Activated CD4-positive, alpha-beta T cell treated with anti-CD3 and anti-CD28 coated beads, Interleukin-2, amount 10 ng/mL, durations not matched to agents 7 days and 5 days (primary cell): ENCODE data around the gene SIVA1. TPM values are rescaled to one million over a fixed set of nuclear protein-coding genes. Genes with fewer than 3 reads are reported as not detected.

Source experiments
- CTCF ChIA-PET: fragments of 350-600 bp; sonication (Branson Sonifier 250); formaldehyde crosslinking; loops from one replicate; lab custom pipeline; 2021; ENCODE audit warnings: antibody characterized with exemption; lab: Charles Lee
- POLR2A ChIA-PET: fragments of 350-600 bp; sonication (Branson Sonifier 250); formaldehyde crosslinking; loops from one replicate; lab custom pipeline; 2021; ENCODE audit warnings: antibody characterized with exemption; lab: Charles Lee
- DNase-seq: peaks from one replicate; pipeline ENCODE4 v3.0.0-alpha.2; 2020
- H3K27ac Mint-ChIP-seq: one replicate; pipeline ENCODE4 v1.8.0; 2021; ENCODE audit warnings: mild to moderate bottlenecking, moderate library complexity, mixed read lengths
- H3K27me3 Mint-ChIP-seq: one replicate; pipeline ENCODE4 v1.8.0; 2021; ENCODE audit warnings: mixed read lengths
- H3K36me3 Mint-ChIP-seq: one replicate; pipeline ENCODE4 v1.8.0; 2021; ENCODE audit warnings: low read depth, mixed read lengths
- H3K4me1 Mint-ChIP-seq: one replicate; pipeline ENCODE4 v1.8.0; 2021; ENCODE audit warnings: mixed read lengths
- H3K4me3 Mint-ChIP-seq: one replicate; pipeline ENCODE4 v1.8.0; 2021; ENCODE audit warnings: mild to moderate bottlenecking, moderate library complexity, mixed read lengths
- H3K9me3 Mint-ChIP-seq: one replicate; pipeline ENCODE4 v1.8.0; 2021; ENCODE audit warnings: mixed read lengths
- total RNA-seq, 2 experiments: library from RNA; stranded (reverse); gene quantifications; one replicate each; pipeline ENCODE4 v1.2.3, GENCODE V29; 2021

SIVA1 gene, protein sequence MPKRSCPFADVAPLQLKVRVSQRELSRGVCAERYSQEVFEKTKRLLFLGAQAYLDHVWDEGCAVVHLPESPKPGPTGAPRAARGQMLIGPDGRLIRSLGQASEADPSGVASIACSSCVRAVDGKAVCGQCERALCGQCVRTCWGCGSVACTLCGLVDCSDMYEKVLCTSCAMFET
- total RNA-seq = 100 to 1,000 TPM in 1 of 2 experiments, 10 to 100 TPM in 1; 84.7 to 135 TPM

DNA sequence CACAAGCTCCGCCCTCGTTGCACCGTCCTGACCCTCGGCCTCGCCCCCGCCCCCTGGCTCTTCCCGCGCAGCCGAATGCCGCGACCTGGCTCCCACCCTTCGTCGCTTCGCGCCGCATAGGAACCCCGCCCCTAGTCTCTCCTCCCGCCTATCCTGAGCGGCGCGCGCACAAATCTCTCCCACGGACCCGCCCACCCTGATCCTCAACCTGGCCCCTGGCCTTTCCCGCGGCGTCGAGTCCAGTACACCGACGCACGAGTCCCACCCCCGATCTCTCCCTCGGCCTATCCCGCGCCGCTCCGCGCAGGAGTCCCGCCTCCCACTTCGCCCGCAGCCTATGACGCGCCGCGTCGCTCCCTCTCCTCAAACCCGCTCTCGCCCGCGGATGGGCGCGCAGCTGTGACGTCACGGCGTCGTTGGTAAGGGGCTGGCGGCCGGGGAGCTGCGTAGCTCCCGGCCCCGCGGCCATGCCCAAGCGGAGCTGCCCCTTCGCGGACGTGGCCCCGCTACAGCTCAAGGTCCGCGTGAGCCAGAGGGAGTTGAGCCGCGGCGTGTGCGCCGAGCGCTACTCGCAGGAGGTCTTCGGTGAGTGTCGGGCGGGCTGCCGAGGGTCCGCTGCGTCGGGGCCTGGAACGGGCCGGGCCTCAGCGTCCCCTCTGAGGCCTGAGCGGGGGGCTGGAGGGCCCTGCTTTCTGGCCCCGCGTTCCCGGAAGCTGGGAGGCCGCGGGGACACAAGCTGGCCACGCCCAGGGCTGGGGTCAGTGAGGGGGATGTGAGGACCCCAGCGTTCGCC, at the start of gene SIVA1:
Gene SIVA1, plus strand, starts transcription at position 413 of the 793 bp plus-strand sequence. Its CDS starts 55 bp downstream, at position 468.
- peak; percentile 100 for DNase-seq
- no peaks in the 10 kb centered on the region for H3K9me3 Mint-ChIP-seq
- H3K27ac Mint-ChIP-seq = peak within 1 kb of the TSS; percentile 95
- peaks cover 54% of the 10 kb centered on the region for H3K4me1 Mint-ChIP-seq
- H3K36me3 Mint-ChIP-seq = peaks cover 31% of the 10 kb centered on the region
- CTCF ChIA-PET = interaction anchor here (0.5 to 4.0 kb wide), 15 partner anchors 11 to 1556 kb away, joined by 3 to 15 read pairs (median 6); partner anchors contain the start of gene ZBTB42
- no peaks in the 10 kb centered on the region for H3K27me3 Mint-ChIP-seq
- POLR2A ChIA-PET = interaction anchor here (1.0 to 1.1 kb wide), 2 partner anchors 73 to 268 kb away, joined by 3 read pairs; partner anchors contain the start of gene CDCA4
- peak within 1 kb of the TSS; percentile 85 for H3K4me3 Mint-ChIP-seq

- H3K4me1 Mint-ChIP-seq = peaks cover 3% of the 10 kb centered on the region
- no peak for DNase-seq
- no peak overlapping the region for H3K27ac Mint-ChIP-seq
- CTCF ChIA-PET = interaction anchor here (2.3 kb wide), 1 partner anchor 19 kb away, joined by 6 read pairs; no protein-coding TSS in a partner anchor
- no peaks in the 10 kb centered on the region for H3K9me3 Mint-ChIP-seq
- H3K27me3 Mint-ChIP-seq = no peaks in the 10 kb centered on the region
- POLR2A ChIA-PET = no interaction called here
- no peak overlapping the region for H3K4me3 Mint-ChIP-seq
- H3K36me3 Mint-ChIP-seq = peaks cover 10% of the 10 kb centered on the region
These were observed 49.7 kb upstream of the SIVA1 start for GRCh38 chr14:104703269-104703668.

DNA sequence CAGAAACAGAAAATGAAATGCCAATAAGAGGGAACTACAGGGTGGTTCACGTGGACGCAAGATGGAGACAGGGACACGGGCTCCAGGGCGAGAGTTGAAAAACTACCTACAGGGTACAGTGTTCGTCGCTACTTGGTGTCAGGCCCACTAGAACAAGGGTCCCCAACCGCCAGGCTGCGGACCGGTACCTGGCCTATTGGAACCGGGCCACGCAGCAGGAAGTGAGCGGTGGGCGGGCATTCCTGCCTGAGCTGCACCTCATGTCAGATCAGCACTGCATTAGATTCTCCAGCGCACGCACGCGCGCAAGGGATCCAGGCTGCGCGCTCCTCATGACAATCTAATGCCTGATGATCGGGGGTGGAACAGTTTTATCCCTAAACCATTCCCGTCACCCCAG, 48.7 kb upstream of the SIVA1 start:
- Mint-ChIP-seq H3K4me1 (peaks cover 3% of the 10 kb centered on the region), H3K4me3 (no peak overlapping the region), H3K36me3 (peaks cover 10% of the 10 kb centered on the region), H3K27me3 (no peaks in the 10 kb centered on the region), H3K9me3 (no peaks in the 10 kb centered on the region), H3K27ac (no peak overlapping the region)
- DNase-seq = no peak
- POLR2A ChIA-PET = no interaction called here
- CTCF ChIA-PET = interaction anchor here (2.3 kb wide), 1 partner anchor 20 kb away, joined by 6 read pairs; no protein-coding TSS in a partner anchor

- ChIA-PET CTCF (interaction anchor here (1.4 to 1.6 kb wide), 2 partner anchors 16 to 50 kb away, joined by 3 to 4 read pairs; no protein-coding TSS in a partner anchor), POLR2A (no interaction called here)
- H3K36me3 Mint-ChIP-seq = peaks cover 14% of the 10 kb centered on the region
- H3K9me3 Mint-ChIP-seq = no peaks in the 10 kb centered on the region
- H3K4me1 Mint-ChIP-seq = peaks cover 3% of the 10 kb centered on the region
- no peak overlapping the region for H3K4me3 Mint-ChIP-seq
- DNase-seq = no peak
- no peak overlapping the region for H3K27ac Mint-ChIP-seq
- H3K27me3 Mint-ChIP-seq = no peaks in the 10 kb centered on the region
These were observed 47.5 kb upstream of the SIVA1 start for GRCh38 chr14:104705340-104706047.

DNA sequence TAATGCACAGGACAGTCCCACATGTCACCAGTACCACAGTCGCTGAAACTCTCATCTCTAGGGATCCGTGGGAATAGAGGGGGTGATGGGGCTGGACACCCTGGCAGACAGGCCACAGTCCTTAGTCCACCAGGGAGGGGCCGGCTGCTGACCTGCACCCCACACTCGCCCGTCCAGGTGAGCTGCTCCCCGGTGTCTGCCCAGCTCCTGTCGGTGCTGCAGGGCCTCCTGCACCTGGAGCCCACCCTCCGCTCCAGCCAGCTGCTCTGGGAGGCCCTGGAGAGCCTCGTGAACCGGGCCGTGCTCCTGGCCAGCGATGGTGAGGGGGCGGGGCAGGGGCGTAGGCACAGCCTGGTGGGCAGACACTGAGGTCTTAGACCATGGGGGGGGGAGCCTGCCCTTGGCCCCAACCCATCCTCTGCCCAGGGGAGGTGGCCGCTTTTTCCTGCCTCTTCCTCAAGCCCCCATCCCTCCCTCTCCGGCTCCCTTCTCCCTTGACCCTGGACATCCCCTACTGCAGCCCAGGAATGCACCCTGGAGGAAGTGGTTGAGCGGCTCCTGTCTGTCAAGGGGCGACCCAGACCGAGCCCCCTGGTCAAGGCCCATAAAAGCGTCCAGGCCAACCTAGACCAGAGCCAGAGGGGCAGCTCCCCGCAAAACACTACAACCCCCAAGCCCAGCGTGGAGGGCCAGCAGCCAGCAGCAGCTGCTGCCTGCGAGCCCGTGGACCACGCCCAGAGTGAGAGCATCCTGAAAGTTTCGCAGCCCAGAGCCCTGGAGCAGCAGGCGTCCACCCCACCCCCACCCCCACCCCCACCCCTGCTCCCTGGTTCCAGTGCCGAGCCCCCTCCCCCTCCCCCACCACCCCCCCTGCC, 46.0 kb upstream of the SIVA1 start:
- Mint-ChIP-seq H3K27me3 (no peaks in the 10 kb centered on the region), H3K4me3 (no peak overlapping the region), H3K36me3 (peaks cover 12% of the 10 kb centered on the region), H3K4me1 (peaks cover 3% of the 10 kb centered on the region), H3K27ac (no peak overlapping the region), H3K9me3 (no peaks in the 10 kb centered on the region)
- POLR2A ChIA-PET = no interaction called here
- CTCF ChIA-PET = interaction anchor here (1.4 to 1.6 kb wide), 2 partner anchors 15 to 52 kb away, joined by 3 to 4 read pairs; no protein-coding TSS in a partner anchor
- DNase-seq = no peak

DNA sequence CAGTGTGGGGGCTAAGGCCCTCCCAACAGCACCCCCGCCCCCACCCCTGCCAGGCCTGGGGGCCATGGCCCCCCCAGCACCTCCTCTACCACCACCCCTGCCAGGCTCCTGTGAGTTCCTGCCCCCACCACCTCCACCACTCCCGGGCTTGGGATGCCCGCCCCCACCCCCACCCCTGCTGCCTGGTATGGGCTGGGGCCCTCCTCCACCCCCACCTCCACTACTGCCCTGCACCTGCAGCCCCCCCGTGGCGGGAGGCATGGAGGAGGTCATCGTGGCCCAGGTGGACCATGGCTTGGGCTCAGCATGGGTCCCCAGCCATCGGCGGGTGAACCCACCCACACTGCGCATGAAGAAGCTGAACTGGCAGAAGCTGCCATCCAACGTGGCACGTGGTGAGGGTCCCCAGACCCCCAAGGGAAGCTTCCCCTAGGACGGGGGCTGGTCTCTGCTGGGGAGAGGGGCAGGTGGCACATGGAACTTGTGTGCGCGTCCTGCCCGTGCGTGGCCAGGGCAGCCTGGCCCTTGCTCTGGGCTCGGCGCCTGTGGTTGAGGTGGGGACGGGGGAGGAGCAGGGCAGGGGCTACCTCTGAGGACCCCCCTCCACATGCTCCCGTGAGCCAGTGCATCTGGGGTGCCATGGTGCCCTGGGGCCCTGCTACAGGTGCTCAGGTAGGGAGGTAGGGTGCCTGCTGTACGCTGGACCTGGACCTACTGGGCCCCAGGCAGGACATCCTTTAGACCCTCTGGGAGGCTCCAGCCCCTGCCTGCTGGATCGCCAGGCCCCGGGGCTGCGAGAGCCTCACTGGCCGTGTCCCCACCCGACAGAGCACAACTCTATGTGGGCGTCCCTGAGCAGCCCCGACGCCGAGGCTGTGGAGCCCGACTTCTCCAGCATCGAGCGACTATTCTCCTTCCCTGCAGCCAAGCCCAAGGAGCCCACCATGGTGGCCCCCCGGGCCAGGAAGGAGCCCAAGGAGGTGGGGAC, 45.0 kb upstream of the SIVA1 start:
- Mint-ChIP-seq H3K27me3 (no peaks in the 10 kb centered on the region), H3K36me3 (peaks cover 12% of the 10 kb centered on the region), H3K9me3 (no peaks in the 10 kb centered on the region), H3K4me1 (peaks cover 3% of the 10 kb centered on the region), H3K4me3 (no peak overlapping the region), H3K27ac (no peak overlapping the region)
- ChIA-PET POLR2A (no interaction called here), CTCF (interaction anchor here (1.3 kb wide), 1 partner anchor 14 kb away, joined by 5 read pairs; no protein-coding TSS in a partner anchor)
- no peak for DNase-seq

DNA sequence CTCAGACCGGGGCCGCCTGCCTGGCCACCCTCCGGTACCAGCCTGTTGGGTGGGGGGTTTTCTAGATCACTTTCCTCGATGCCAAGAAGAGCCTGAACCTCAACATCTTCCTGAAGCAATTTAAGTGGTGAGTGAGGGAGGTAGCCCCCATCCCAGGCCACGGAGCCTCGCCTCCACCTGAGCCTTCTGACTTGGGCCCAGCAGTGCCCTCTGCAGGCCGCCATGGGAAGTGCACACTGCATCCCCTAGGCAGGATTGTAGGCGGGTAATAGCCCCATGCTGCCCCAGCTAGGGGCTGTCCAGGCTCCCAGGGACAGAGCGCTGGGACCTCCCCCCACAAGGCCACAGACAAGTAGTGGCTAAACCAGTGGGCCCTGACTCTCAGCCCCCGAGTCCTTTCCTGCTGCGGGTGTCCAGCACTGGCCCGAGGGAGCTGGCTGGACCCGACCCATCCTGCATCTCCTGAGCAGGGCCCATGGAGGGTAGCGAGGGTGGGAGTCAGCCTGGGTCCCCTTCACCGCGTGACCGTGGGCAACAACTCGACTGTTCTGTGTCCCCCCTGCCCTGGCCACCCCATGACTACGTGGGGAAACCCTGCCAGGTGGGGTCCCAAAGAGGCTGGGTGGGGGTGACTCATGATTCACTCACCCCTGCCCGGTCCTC, 44.2 kb upstream of the SIVA1 start:
- peaks cover 12% of the 10 kb centered on the region for H3K36me3 Mint-ChIP-seq
- H3K27me3 Mint-ChIP-seq = no peaks in the 10 kb centered on the region
- H3K27ac Mint-ChIP-seq = no peak overlapping the region
- H3K9me3 Mint-ChIP-seq = no peaks in the 10 kb centered on the region
- CTCF ChIA-PET = interaction anchor here (0.6 to 1.3 kb wide), 5 partner anchors 12 to 125 kb away, joined by 3 to 6 read pairs (median 4); no protein-coding TSS in a partner anchor
- DNase-seq = peak; percentile 75
- H3K4me3 Mint-ChIP-seq = no peak overlapping the region
- POLR2A ChIA-PET = no interaction called here
- peaks cover 3% of the 10 kb centered on the region for H3K4me1 Mint-ChIP-seq

GRCh38 chr14:104709387-104710039, 43.4 kb upstream of the SIVA1 start:
- Mint-ChIP-seq H3K27me3 (no peaks in the 10 kb centered on the region), H3K4me1 (peaks cover 3% of the 10 kb centered on the region), H3K36me3 (peaks cover 6% of the 10 kb centered on the region), H3K27ac (no peak overlapping the region), H3K9me3 (no peaks in the 10 kb centered on the region), H3K4me3 (no peak overlapping the region)
- ChIA-PET POLR2A (no interaction called here), CTCF (interaction anchor here (0.6 to 1.3 kb wide), 5 partner anchors 12 to 125 kb away, joined by 3 to 6 read pairs (median 4); no protein-coding TSS in a partner anchor)
- no peak for DNase-seq

DNA sequence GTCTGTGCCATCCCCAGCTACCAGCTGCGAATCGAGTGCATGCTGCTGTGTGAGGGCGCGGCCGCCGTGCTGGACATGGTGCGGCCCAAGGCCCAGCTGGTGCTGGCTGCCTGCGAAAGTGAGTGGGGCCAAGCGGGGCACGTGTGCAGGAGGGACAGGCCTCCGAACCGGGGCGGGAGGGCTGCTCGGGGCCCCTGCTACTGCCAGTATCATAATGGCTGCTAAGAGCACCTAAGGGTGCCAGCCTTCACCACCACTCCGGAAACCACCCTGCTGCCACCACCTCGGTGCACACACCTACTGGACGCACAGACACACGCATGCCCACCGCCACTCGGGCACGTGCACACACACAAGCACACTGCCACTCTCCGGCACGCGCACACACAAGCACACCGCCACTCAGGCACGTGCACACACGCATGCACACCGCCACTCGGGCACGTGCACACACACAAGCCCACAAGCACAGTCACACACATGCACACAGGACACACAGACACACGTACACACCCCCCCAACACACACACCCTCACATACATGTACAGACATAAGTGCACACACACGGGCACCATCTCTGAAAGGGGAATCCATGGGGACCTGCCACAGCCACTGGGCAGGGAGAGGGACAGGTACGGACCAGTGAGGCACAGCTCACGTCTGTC, 42.7 kb upstream of the SIVA1 start:
- Mint-ChIP-seq H3K4me3 (no peak overlapping the region), H3K4me1 (peaks cover 3% of the 10 kb centered on the region), H3K27me3 (no peaks in the 10 kb centered on the region), H3K36me3 (peaks cover 6% of the 10 kb centered on the region), H3K9me3 (no peaks in the 10 kb centered on the region), H3K27ac (no peak overlapping the region)
- ChIA-PET CTCF (no interaction called here), POLR2A (no interaction called here)
- no peak for DNase-seq
